ENCODE data around the gene ANKRD26. TPM values are rescaled to one million over a fixed set of nuclear protein-coding genes. Genes with fewer than 3 reads are reported as not detected.

Gene ANKRD26
- total and polyA plus RNA-seq, 2 donors (not counting 3 experiments of a cell fraction or from before 2014, with no cell fraction given), result 1.0 to 9.5 TPM

- H3K9me3 ChIP-seq (replicated peaks; ENCODE audit: control insufficient read depth, insufficient read depth, low read length), result no peaks in the 10 kb centered on the region
- no peaks in the 10 kb centered on the region for H3K9me1 ChIP-seq (replicated peaks; ENCODE audit: control insufficient read depth, extremely low read depth, insufficient read depth, low read length)
- POLR2A ChIA-PET, result no interaction called here
- no TSS peak for BruUV-seq (replicated peaks)
- H3K9ac ChIP-seq (replicated peaks; ENCODE audit: extremely low read depth, insufficient read depth, low read length), result no peak overlapping the region
- no peak overlapping the region for H3K4me3 ChIP-seq (replicated peaks in 1 of 3; ENCODE audit: insufficient read depth in 1 of 3, low read depth in 1 of 3, low read length in 3 of 3)
- H3K27ac ChIP-seq (ENCODE audit: insufficient read depth, low read depth, low read length), result no peak overlapping the region
- no peaks in the 10 kb centered on the region for H4K20me1 ChIP-seq (replicated peaks; ENCODE audit: control insufficient read depth, extremely low read depth, insufficient read depth, low read length)
- intact Hi-C loops (cut with micrococcal nuclease), result no loop called here
- no peaks in the 10 kb centered on the region for H3K79me2 ChIP-seq (ENCODE audit: control insufficient read depth, insufficient read depth, low read length)
- no peaks in the 10 kb centered on the region for H3K36me3 ChIP-seq (ENCODE audit: control insufficient read depth in 2 of 2, extremely low read depth in 1 of 2, insufficient read depth in 2 of 2, low read length in 2 of 2)
- FAIRE-seq (no peak), DNase-seq (ENCODE audit: low read depth, low spot score) (no peak)
- H3K4me1 ChIP-seq (ENCODE audit: control insufficient read depth, extremely low read depth, insufficient read depth, low read length), result no peaks in the 10 kb centered on the region
- no peak for TF ChIP-seq POLR2A (IDR thresholded peaks at IDR 0.05; ENCODE audit: low read depth, low read length)
- TF ChIP-seq GATA2 (IDR thresholded peaks at IDR 0.05; ENCODE audit: insufficient read depth, insufficient read length, low read depth, low read length), result no peak
- no peak for TF ChIP-seq CTCF (IDR thresholded peaks at IDR 0.05; ENCODE audit: extremely low read depth in 1 of 2, insufficient read depth in 1 of 2, low read depth in 1 of 2, low read length in 2 of 2)
- no peak for TF ChIP-seq EZH2 (IDR thresholded peaks at IDR 0.05; ENCODE audit: borderline replicate concordance, low read depth, low read length, severe bottlenecking)
- TF ChIP-seq POLR2AphosphoS5 (IDR thresholded peaks at IDR 0.05; ENCODE audit: insufficient read depth, low read depth, low read length), result no peak
- no peak for TF ChIP-seq FOS (IDR thresholded peaks at IDR 0.05; ENCODE audit: borderline replicate concordance, insufficient read depth, low read length)
- TF ChIP-seq JUN (IDR thresholded peaks at IDR 0.05; ENCODE audit: borderline replicate concordance, insufficient read depth, insufficient read length, low read depth), result no peak
- TF ChIP-seq, protein P1, sequence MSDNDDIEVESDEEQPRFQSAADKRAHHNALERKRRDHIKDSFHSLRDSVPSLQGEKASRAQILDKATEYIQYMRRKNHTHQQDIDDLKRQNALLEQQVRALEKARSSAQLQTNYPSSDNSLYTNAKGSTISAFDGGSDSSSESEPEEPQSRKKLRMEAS (IDR thresholded peaks at IDR 0.05; ENCODE audit: insufficient read depth, insufficient read length), result no peak
- no peak for TF ChIP-seq MYC (IDR thresholded peaks at IDR 0.05; ENCODE audit: low read depth, low read length)
- dilution Hi-C loops (cut with MboI; ENCODE audit: extremely low pct_ligation_motif_present, low sequenced_read_pairs), result no loop called here
- CTCF ChIA-PET, result no interaction called here
- no peak overlapping the region for H2AFZ ChIP-seq (ENCODE audit: low read depth, low read length)
- H3K4me2 ChIP-seq (ENCODE audit: insufficient read depth, low read length), result no peak overlapping the region
- H3K27me3 ChIP-seq (ENCODE audit: control insufficient read depth in 2 of 2, insufficient read depth in 2 of 2, low read length in 2 of 2), result no peaks in the 10 kb centered on the region
Observed at GRCh38 chr10:26977635-26978034, 122.7 kb downstream of the ANKRD26 start.
